B cell (primary cell): ENCODE results near the gene PLA2G6. TPM values are rescaled to one million over a fixed set of nuclear protein-coding genes. Genes with fewer than 3 reads are reported as not detected.
"Not testable (repeated sequence)": the region's sequence is repeated elsewhere in the genome, so short reads cannot be mapped to it uniquely, and the experiment has no call there.

Source experiments
- ATAC-seq: fragments of 200-7000 bp; cut with Tn5 transposase; one replicate; pipeline ENCODE4 v1.10.0; 2021; ENCODE audit warnings: low read depth, mild to moderate bottlenecking, moderate number of reproducible peaks, moderate library complexity
- CTCF ChIA-PET: fragments of 350-600 bp; sonication (Branson Sonifier 250); formaldehyde crosslinking; loops from one replicate; lab custom pipeline; 2021; ENCODE audit warnings: antibody characterized with exemption, inconsistent platforms; lab: Charles Lee
- POLR2A ChIA-PET: fragments of 350-600 bp; sonication (Branson Sonifier 250); formaldehyde crosslinking; loops from one replicate; lab custom pipeline; 2021; ENCODE audit warnings: antibody characterized with exemption; lab: Charles Lee
- DNase-seq: peaks from one replicate; pipeline ENCODE4 v3.0.0; 2013
- H2AFZ ChIP-seq: 2 replicates; pipeline ENCODE4 v1.6.1; 2012; ENCODE audit warnings: mild to moderate bottlenecking, low read depth, low read length; ENCODE audit not compliant: insufficient read depth, poor library complexity, severe bottlenecking
- H3K27ac ChIP-seq, 2 donors: 1 replicate in 1 of 2; 2 replicates in 1 of 2; pipeline ENCODE4 v1.5.1; 2012 to 2013; ENCODE audit warnings: low read length in 2 of 2, mild to moderate bottlenecking in 2 of 2, moderate library complexity in 1 of 2
- H3K27me3 ChIP-seq, 4 experiments: fragments of 200-600 bp in 1 of 4; sonication (generic) in 1 of 4; replicated peaks in 1 of 4; 1 replicate in 2 of 4; 2 replicates in 2 of 4; pipeline versions ENCODE4 v1.6.1 to v1.7.0; 2013 to 2016; ENCODE audit warnings: low read length in 3 of 4, mild to moderate bottlenecking in 2 of 4, mixed read lengths in 1 of 4, moderate library complexity in 1 of 4; ENCODE audit not compliant: insufficient read depth in 4 of 4, control insufficient read depth in 3 of 4; ENCODE audit errors: control extremely low read depth in 1 of 4
- H3K36me3 ChIP-seq, 2 experiments: replicated peaks in 1 of 2; 1 replicate in 1 of 2; 2 replicates in 1 of 2; pipeline versions ENCODE4 v1.6.1 to v1.7.1; 2013; ENCODE audit warnings: low read length in 1 of 2; ENCODE audit not compliant: insufficient read depth in 2 of 2, control insufficient read depth in 1 of 2; ENCODE audit errors: control extremely low read depth in 1 of 2, extremely low read depth in 1 of 2
- H3K4me1 ChIP-seq, 2 donors: fragments of 200-600 bp in 1 of 2; sonication (generic) in 1 of 2; 1 replicate in 1 of 2; 2 replicates in 1 of 2; pipeline versions ENCODE4 v1.5.1 to v1.6.1; 2013 to 2017; ENCODE audit warnings: low read length in 2 of 2; ENCODE audit not compliant: control insufficient read depth in 2 of 2, insufficient read depth in 2 of 2
- H3K4me2 ChIP-seq: replicated peaks from 2 replicates; pipeline ENCODE3; 2012; ENCODE audit warnings: mild to moderate bottlenecking, low read depth, low read length; ENCODE audit not compliant: poor library complexity, severe bottlenecking
- H3K4me3 ChIP-seq, 5 experiments: fragments of 200-600 bp in 1 of 5; sonication (generic) in 1 of 5; 1 replicate in 3 of 5; 2 replicates in 2 of 5; pipeline versions ENCODE4 v1.5.1 to v1.7.0; 2011 to 2016; ENCODE audit warnings: low read length in 4 of 5, mild to moderate bottlenecking in 4 of 5, low read depth in 2 of 5, control low read depth in 1 of 5, moderate library complexity in 1 of 5; ENCODE audit not compliant: insufficient read depth in 1 of 5; ENCODE audit errors: control extremely low read depth in 1 of 5, extremely low read depth in 1 of 5
- H3K79me2 ChIP-seq: fragments of 200-600 bp; sonication (generic); one replicate; pipeline ENCODE4 v1.6.0; 2016; ENCODE audit warnings: low read length; ENCODE audit not compliant: control insufficient read depth, insufficient read depth
- H3K9ac ChIP-seq: fragments of 200-600 bp; sonication (generic); 2 replicates; pipeline ENCODE4 v1.6.1; 2017; ENCODE audit warnings: mild to moderate bottlenecking, low read length, moderate library complexity
- H3K9me3 ChIP-seq, 3 donors: one replicate each; pipeline versions ENCODE4 v1.6.1 to v1.7.1; 2013; ENCODE audit warnings: low read length in 2 of 3; ENCODE audit not compliant: control insufficient read depth in 2 of 3, insufficient read depth in 1 of 3; ENCODE audit errors: control extremely low read depth in 1 of 3
- H4K20me1 ChIP-seq: 2 replicates; pipeline ENCODE4 v1.6.0; 2012; ENCODE audit warnings: mild to moderate bottlenecking, low read length; ENCODE audit not compliant: insufficient read depth, control insufficient read depth, poor library complexity, severe bottlenecking
- H3K27ac Mint-ChIP-seq: one replicate; pipeline ENCODE4 v1.8.0; 2021; ENCODE audit warnings: mixed read lengths
- H3K27me3 Mint-ChIP-seq: one replicate; pipeline ENCODE4 v1.8.0; 2021; ENCODE audit warnings: mixed read lengths
- H3K4me1 Mint-ChIP-seq: one replicate; pipeline ENCODE4 v1.8.0; 2021; ENCODE audit warnings: mixed read lengths
- H3K4me3 Mint-ChIP-seq: one replicate; pipeline ENCODE4 v1.8.0; 2021; ENCODE audit warnings: mixed read lengths
- H3K9me3 Mint-ChIP-seq: one replicate; pipeline ENCODE4 v1.8.0; 2022; ENCODE audit warnings: mixed read lengths; ENCODE audit not compliant: insufficient read depth
- CTCF ChIP-seq: fragments of 200-600 bp; IDR thresholded peaks from one replicate; pipeline ENCODE4 v1.8.0; 2022; ENCODE audit warnings: antibody characterized with exemption, mild to moderate bottlenecking
- EZH2 ChIP-seq: IDR thresholded peaks from 2 replicates; pipeline ENCODE4 v1.6.1; 2012; ENCODE audit warnings: borderline replicate concordance, low read depth, mild to moderate bottlenecking, moderate library complexity, low read length; ENCODE audit not compliant: insufficient read depth, poor library complexity, severe bottlenecking
- WGBS: methylation state at CpG from one replicate; pipeline ENCODE4 v1.1.5; 2013; ENCODE audit warnings: missing lambda C conversion rate; ENCODE audit not compliant: insufficient coverage; 5-methylcytosine and 5-hydroxymethylcytosine counted together
- intact Hi-C: fragments of 100-400 bp; cut with micrococcal nuclease; formaldehyde crosslinking; loops from one replicate; pipeline ENCODE4 v1.10.0; 2022
- polyA plus RNA-seq: library from polyadenylated mRNA; depleted of rRNA; stranded (reverse); fragments of >200 nt; gene quantifications from 2 replicates; pipeline ENCODE4 v1.2.3, GENCODE V29; 2012
- total RNA-seq, 2 donors: library from RNA; stranded (reverse); fragments of 120-200 nt in 1 of 2; gene quantifications; 1 replicate in 1 of 2; 2 replicates in 1 of 2; pipeline versions ENCODE4 v1.2.3 to v1.2.4, GENCODE V29; 2013 to 2022

The PLA2G6 gene
- total and polyA plus RNA-seq, 2 donors (not counting 1 experiment from before 2014, with no cell fraction given) = 125 to 148 TPM

- ChIA-PET CTCF (interaction anchor here (1.2 kb wide), 1 partner anchor 393 kb away, joined by 3 read pairs; no protein-coding TSS in a partner anchor), POLR2A (no interaction called here)
- no peak for ATAC-seq
- no peaks in the 10 kb centered on the region for H3K9me3 Mint-ChIP-seq
- H3K27me3 ChIP-seq = no peaks in the 10 kb centered on the region
- H3K9me3 ChIP-seq = no peaks in the 10 kb centered on the region
- no peak overlapping the region for H3K27ac Mint-ChIP-seq
- H3K4me2 ChIP-seq = no peak overlapping the region
- no peak overlapping the region for H2AFZ ChIP-seq
- H3K4me3 Mint-ChIP-seq = no peak overlapping the region
- TF ChIP-seq CTCF (no peak), EZH2 (no peak)
- peaks cover 33 to 42% of the 10 kb centered on the region in 2 donors for H3K4me1 ChIP-seq
- DNase-seq = no peak
- 91% methylated on average over 15 of the region's 15 CpGs for WGBS
- H3K79me2 ChIP-seq = peaks cover 25% of the 10 kb centered on the region
- H3K9ac ChIP-seq = no peak overlapping the region
- H3K27ac ChIP-seq = no peak overlapping the region
- intact Hi-C loops = no loop called here
- no peak overlapping the region for H3K4me3 ChIP-seq
- peaks cover 45% of the 10 kb centered on the region for H3K4me1 Mint-ChIP-seq
- no peaks in the 10 kb centered on the region for H4K20me1 ChIP-seq
- H3K36me3 ChIP-seq = no peaks in the 10 kb centered on the region
- no peaks in the 10 kb centered on the region for H3K27me3 Mint-ChIP-seq
Observed at GRCh38 chr22:38177926-38178604, 3.6 kb downstream of the PLA2G6 start.

DNA sequence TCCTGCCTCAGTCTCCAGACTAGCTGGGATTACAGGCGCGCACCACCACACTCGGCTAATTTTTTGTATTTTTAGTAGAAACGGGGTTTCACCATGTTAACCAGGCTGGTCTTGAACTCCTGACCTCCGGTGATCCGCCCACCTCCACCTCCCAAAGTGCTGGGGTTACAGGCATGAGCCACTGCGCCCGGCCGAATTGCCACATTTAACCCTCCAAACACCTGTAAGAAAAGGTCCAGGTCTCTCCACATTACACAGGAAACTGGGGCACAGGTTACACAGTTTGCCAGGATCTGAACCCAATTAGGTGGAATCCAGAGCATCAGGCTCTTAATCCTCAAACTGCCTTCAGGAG, 4.1 kb downstream of the PLA2G6 start:
- H2AFZ ChIP-seq, ATAC-seq, DNase-seq, H3K4me3 Mint-ChIP-seq, H3K9ac ChIP-seq, H3K27ac ChIP-seq, H3K27me3 Mint-ChIP-seq, H3K27ac Mint-ChIP-seq, H3K36me3 ChIP-seq, H3K9me3 Mint-ChIP-seq, H3K27me3 ChIP-seq, CTCF ChIA-PET, H3K4me2 ChIP-seq, H4K20me1 ChIP-seq, H3K4me3 ChIP-seq, intact Hi-C loops, H3K9me3 ChIP-seq: not testable (repeated sequence)
- Histone ChIP-seq H3K4me1 (peaks cover 33 to 42% of the 10 kb centered on the region in 2 donors), H3K79me2 (peaks cover 30% of the 10 kb centered on the region)
- 93% methylated on average over 6 of the region's 9 CpGs for WGBS
- POLR2A ChIA-PET = interaction anchor here (0.7 kb wide), 1 partner anchor 11 kb away, joined by 3 read pairs; no protein-coding TSS in a partner anchor
- peaks cover 45% of the 10 kb centered on the region for H3K4me1 Mint-ChIP-seq
